ENCODE data around the gene ACOT11. TPM values are rescaled to one million over a fixed set of nuclear protein-coding genes. Genes with fewer than 3 reads are reported as not detected.

ACOT11 gene
- total and polyA plus RNA-seq, 4 donors: 2.8 to 13.5 (median 7.9) TPM

DNA sequence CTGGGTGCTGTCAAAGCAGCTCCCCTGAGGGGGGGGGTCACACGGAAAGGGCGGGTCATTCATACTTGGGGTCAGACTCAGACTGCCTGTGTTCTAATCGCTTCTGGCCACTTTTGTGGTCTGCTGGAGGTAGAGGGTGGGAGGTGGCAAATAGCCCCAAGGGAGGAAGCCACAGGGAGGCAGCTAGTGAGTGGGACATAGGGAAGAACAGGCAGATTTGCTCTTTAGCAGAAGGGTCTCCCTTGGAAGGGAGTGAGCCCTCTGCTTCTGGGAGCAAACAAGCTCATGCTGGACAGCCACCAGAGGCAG, 24.5 kb downstream of the ACOT11 start:
- Histone ChIP-seq H3K4me1 (ENCODE audit: control insufficient read depth in 5 of 5, insufficient read depth in 5 of 5, low read length in 5 of 5) (peaks cover 0 to 20% (median 4%) of the 10 kb centered on the region in 5 donors), H3K27me3 (ENCODE audit: control insufficient read depth in 3 of 3, insufficient read depth in 3 of 3, low read length in 2 of 3) (no peaks in the 10 kb centered on the region), H3K9ac (ENCODE audit: insufficient read depth in 1 of 2, low read length in 2 of 2) (no peak overlapping the region), H3K4me3 (no peak overlapping the region), H3K9me3 (ENCODE audit: control insufficient read depth in 4 of 4, insufficient read depth in 3 of 4, low read length in 3 of 4) (no peaks in the 10 kb centered on the region), H3K36me3 (ENCODE audit: control insufficient read depth in 4 of 4, insufficient read depth in 4 of 4, low read length in 4 of 4) (no peaks in the 10 kb centered on the region), H3K27ac (ENCODE audit: low read depth in 1 of 2, low read length in 1 of 2) (peak overlapping the region in 1 of 2 donors; percentile 73)
- DNase-seq (no peak), ATAC-seq (ENCODE audit: insufficient read depth, low FRiP score) (no peak)
- TF ChIP-seq, protein P1, sequence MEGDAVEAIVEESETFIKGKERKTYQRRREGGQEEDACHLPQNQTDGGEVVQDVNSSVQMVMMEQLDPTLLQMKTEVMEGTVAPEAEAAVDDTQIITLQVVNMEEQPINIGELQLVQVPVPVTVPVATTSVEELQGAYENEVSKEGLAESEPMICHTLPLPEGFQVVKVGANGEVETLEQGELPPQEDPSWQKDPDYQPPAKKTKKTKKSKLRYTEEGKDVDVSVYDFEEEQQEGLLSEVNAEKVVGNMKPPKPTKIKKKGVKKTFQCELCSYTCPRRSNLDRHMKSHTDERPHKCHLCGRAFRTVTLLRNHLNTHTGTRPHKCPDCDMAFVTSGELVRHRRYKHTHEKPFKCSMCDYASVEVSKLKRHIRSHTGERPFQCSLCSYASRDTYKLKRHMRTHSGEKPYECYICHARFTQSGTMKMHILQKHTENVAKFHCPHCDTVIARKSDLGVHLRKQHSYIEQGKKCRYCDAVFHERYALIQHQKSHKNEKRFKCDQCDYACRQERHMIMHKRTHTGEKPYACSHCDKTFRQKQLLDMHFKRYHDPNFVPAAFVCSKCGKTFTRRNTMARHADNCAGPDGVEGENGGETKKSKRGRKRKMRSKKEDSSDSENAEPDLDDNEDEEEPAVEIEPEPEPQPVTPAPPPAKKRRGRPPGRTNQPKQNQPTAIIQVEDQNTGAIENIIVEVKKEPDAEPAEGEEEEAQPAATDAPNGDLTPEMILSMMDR (IDR thresholded peaks at IDR 0.05; ENCODE audit: control extremely low read depth, extremely low read depth): no peak
- WGBS, 2 donors: 48 to 66% methylated on average over 3 of the region's 3 CpGs

DNA sequence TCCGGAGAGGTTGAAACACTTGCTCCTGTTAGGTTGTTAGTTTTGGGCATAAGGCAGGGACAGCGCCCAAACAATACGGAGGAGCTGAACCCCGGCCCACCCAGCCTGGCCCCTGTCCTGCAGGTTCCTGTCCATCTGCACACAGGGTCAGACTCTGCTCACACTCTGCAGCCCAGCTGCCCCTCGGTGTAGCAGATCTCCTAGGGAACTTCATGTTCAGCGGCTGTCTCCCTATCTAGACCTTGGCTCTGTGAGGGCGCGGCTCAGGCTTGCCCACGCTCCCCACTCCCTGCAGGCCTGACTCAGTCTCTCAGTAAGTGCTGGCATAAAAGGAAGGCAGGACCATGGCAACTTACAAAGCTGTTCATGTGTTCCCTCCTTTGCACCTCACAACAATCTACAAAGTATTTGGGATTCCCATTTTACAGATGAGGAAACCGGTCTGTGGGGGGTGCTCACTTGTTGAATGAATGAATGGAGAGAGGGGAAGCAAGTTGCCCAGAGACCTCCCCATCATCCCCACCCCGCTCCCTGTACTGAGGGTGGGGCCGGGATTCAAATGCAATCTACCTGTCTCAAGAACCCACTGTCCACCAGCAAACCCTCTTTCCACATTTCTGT, 26.2 kb downstream of the ACOT11 start:
- no peak for DNase-seq
- Histone ChIP-seq H3K27me3 (ENCODE audit: control insufficient read depth in 3 of 3, insufficient read depth in 3 of 3, low read length in 2 of 3) (no peaks in the 10 kb centered on the region), H3K4me3 (no peak overlapping the region)

DNA sequence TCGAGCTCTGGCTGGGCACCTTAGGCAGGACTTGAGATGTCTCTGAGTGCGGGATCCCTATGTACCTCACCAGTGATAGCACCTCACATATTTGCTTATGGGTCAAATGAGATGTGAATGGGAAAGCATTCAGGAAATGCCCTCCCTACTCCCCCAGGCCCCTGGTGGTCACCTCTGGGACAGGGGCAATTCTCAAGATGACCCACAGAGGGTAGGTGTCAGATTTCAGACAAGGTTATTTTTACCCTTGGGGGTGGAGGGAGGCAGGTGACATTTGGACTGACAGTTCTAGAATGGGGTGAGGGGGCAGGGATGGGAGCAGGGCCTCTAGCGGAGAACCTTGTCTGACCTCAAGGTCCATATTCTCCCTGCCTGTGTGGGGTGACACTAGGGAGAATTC, 27.1 kb downstream of the ACOT11 start:
- ATAC-seq (ENCODE audit: insufficient read depth, low FRiP score) (no peak), DNase-seq (no peak)
- H3K9me3 ChIP-seq (ENCODE audit: control insufficient read depth in 4 of 4, insufficient read depth in 3 of 4, low read length in 3 of 4): no peaks in the 10 kb centered on the region
- no peaks in the 10 kb centered on the region for H3K27me3 ChIP-seq (ENCODE audit: control insufficient read depth in 3 of 3, insufficient read depth in 3 of 3, low read length in 2 of 3)
- H3K27ac ChIP-seq (ENCODE audit: low read depth in 1 of 2, low read length in 1 of 2): peak overlapping the region in 1 of 2 donors; percentile 73
- no peak overlapping the region for H3K9ac ChIP-seq (ENCODE audit: insufficient read depth in 1 of 2, low read length in 2 of 2)
- WGBS, 2 donors: 96 to 98% methylated on average over 3 of the region's 3 CpGs
- TF ChIP-seq, protein P1 (IDR thresholded peaks at IDR 0.05; ENCODE audit: control extremely low read depth, extremely low read depth): no peak
- no peaks in the 10 kb centered on the region for H3K36me3 ChIP-seq (ENCODE audit: control insufficient read depth in 4 of 4, insufficient read depth in 4 of 4, low read length in 4 of 4)
- no peak overlapping the region for H3K4me3 ChIP-seq
- peaks cover 0 to 22% (median 4%) of the 10 kb centered on the region in 5 donors for H3K4me1 ChIP-seq (ENCODE audit: control insufficient read depth in 5 of 5, insufficient read depth in 5 of 5, low read length in 5 of 5)

More for the DNA sequence above, 26.2 kb downstream of the ACOT11 start:
- no peaks in the 10 kb centered on the region for H3K9me3 ChIP-seq (ENCODE audit: control insufficient read depth in 4 of 4, insufficient read depth in 3 of 4, low read length in 3 of 4)
- H3K9ac ChIP-seq (ENCODE audit: insufficient read depth in 1 of 2, low read length in 2 of 2): no peak overlapping the region
- peaks cover 0 to 23% (median 4%) of the 10 kb centered on the region in 5 donors for H3K4me1 ChIP-seq (ENCODE audit: control insufficient read depth in 5 of 5, insufficient read depth in 5 of 5, low read length in 5 of 5)
- WGBS, 2 donors: 92 to 96% methylated on average over 12 of the region's 12 CpGs
- H3K36me3 ChIP-seq (ENCODE audit: control insufficient read depth in 4 of 4, insufficient read depth in 4 of 4, low read length in 4 of 4): no peaks in the 10 kb centered on the region
- H3K27ac ChIP-seq (ENCODE audit: low read depth in 1 of 2, low read length in 1 of 2): peak overlapping the region in 1 of 2 donors; percentile 73
- TF ChIP-seq, protein P1 (IDR thresholded peaks at IDR 0.05; ENCODE audit: control extremely low read depth, extremely low read depth): no peak
- no peak for ATAC-seq (ENCODE audit: insufficient read depth, low FRiP score)
